Lower leg skin (tissue), 3 donors: ENCODE measurements around the gene FN1.

Experiments
- CTCF ChIP-seq, 3 donors: fragments of 450-650 bp; IDR thresholded peaks; one replicate each; pipeline ENCODE4 v1.5.1; 2016; ENCODE audit warnings: antibody characterized with exemption in 3 of 3, mild to moderate bottlenecking in 3 of 3, moderate library complexity in 2 of 3
- POLR2A ChIP-seq, 2 donors: fragments of 450-650 bp; IDR thresholded peaks; one replicate each; pipeline ENCODE4 v1.6.1; 2016 to 2017; ENCODE audit warnings: antibody characterized with exemption in 2 of 2, mild to moderate bottlenecking in 1 of 2, moderate library complexity in 1 of 2

GRCh38 chr2:215392687-215393270 is 43.1 kb downstream of the FN1 start:
- TF ChIP-seq CTCF (IDR thresholded peaks at IDR 0.05), result no peak
- TF ChIP-seq POLR2A (IDR thresholded peaks at IDR 0.05), result no peak
